ENCODE results near the gene DPM1.
A peak's percentile ranks its signal among the peaks of the same experiment; 100 is the strongest.

DPM1 gene

GRCh38 chr20:50895111-50895830, 63.1 kb downstream of the DPM1 start:
- Histone ChIP-seq H3K36me3 (ENCODE audit: control insufficient read depth in 1 of 2, insufficient read depth in 2 of 2, low read length in 2 of 2) (peaks cover 34 to 63% of the 10 kb centered on the region in 2 experiments), H4K91ac (ENCODE audit: low read depth, low read length) (no peak overlapping the region), H3K27me3 (ENCODE audit: insufficient read depth, low read length) (no peaks in the 10 kb centered on the region), H3K79me1 (ENCODE audit: low read length) (no peaks in the 10 kb centered on the region), H3K27ac (ENCODE audit: low read depth, low read length) (no peak overlapping the region), H3K23ac (ENCODE audit: low read length) (no peak overlapping the region), H2BK12ac (ENCODE audit: low read length) (no peak overlapping the region), H3K79me2 (ENCODE audit: control insufficient read depth, insufficient read depth, low read length, poor library complexity) (no peaks in the 10 kb centered on the region), H3K4ac (ENCODE audit: low read depth, low read length) (no peak overlapping the region), H3K18ac (ENCODE audit: low read length) (no peak overlapping the region), H2BK120ac (ENCODE audit: insufficient read depth, low read length, poor library complexity) (no peak overlapping the region), H3K4me1 (ENCODE audit: control insufficient read depth in 1 of 2, insufficient read depth in 2 of 2, low read length in 2 of 2) (no peaks in the 10 kb centered on the region), H4K8ac (ENCODE audit: low read depth, low read length) (no peak overlapping the region), H3K9ac (ENCODE audit: low read length) (no peak overlapping the region), H3K4me3 (ENCODE audit: low read depth, low read length) (no peak overlapping the region), H2AFZ (ENCODE audit: insufficient read depth, low read length, poor library complexity) (no peak overlapping the region), H2BK5ac (ENCODE audit: low read depth, low read length, poor library complexity) (no peak overlapping the region), H4K12ac (ENCODE audit: low read depth, low read length) (no peak overlapping the region), H3K9me3 (ENCODE audit: insufficient read depth, low read depth, low read length) (no peaks in the 10 kb centered on the region), H3K14ac (ENCODE audit: low read length) (no peak overlapping the region), H3K4me2 (ENCODE audit: low read length) (no peak overlapping the region), H2AK5ac (ENCODE audit: low read length) (no peak overlapping the region)
- no peak for DNase-seq
- WGBS (ENCODE audit: extremely low coverage, insufficient coverage, insufficient read length), result no CpG with 5 or more reads among the region's 8 CpGs

DNA sequence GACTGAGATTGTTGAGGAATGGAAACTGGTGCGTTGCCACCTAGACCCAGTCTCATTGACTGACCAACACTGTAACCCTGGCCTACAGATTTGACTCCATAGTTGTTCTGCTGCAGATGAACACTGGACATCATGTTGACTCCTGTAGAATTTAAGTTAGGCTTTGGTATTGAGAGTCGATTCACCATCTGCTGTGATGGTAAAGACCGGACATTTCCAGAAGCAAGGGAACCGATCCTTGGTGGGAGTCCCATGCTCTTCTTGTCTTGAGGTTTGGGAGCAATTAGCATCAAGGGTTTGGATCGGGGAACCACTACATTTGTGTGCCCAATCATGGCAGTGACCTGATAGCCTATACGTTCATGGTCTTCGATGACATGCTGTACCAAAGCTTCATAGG, 64.7 kb downstream of the DPM1 start:
- no CpG with 5 or more reads among the region's 7 CpGs for WGBS (ENCODE audit: extremely low coverage, insufficient coverage, insufficient read length)
- H3K14ac ChIP-seq (ENCODE audit: low read length), result no peak overlapping the region
- no peak overlapping the region for H3K18ac ChIP-seq (ENCODE audit: low read length)
- no peaks in the 10 kb centered on the region for H3K79me2 ChIP-seq (ENCODE audit: control insufficient read depth, insufficient read depth, low read length, poor library complexity)
- H4K12ac ChIP-seq (ENCODE audit: low read depth, low read length), result no peak overlapping the region
- H4K8ac ChIP-seq (ENCODE audit: low read depth, low read length), result no peak overlapping the region
- no peaks in the 10 kb centered on the region for H3K79me1 ChIP-seq (ENCODE audit: low read length)
- peak overlapping the region; percentile 6 for H3K4ac ChIP-seq (ENCODE audit: low read depth, low read length)
- peaks cover 31 to 69% of the 10 kb centered on the region in 2 experiments for H3K36me3 ChIP-seq (ENCODE audit: control insufficient read depth in 1 of 2, insufficient read depth in 2 of 2, low read length in 2 of 2)
- H3K4me2 ChIP-seq (ENCODE audit: low read length), result no peak overlapping the region
- H3K27ac ChIP-seq (ENCODE audit: low read depth, low read length), result no peak overlapping the region
- no peaks in the 10 kb centered on the region for H3K27me3 ChIP-seq (ENCODE audit: insufficient read depth, low read length)
- H3K9ac ChIP-seq (ENCODE audit: low read length), result no peak overlapping the region
- no peak overlapping the region for H3K23ac ChIP-seq (ENCODE audit: low read length)
- H2AK5ac ChIP-seq (ENCODE audit: low read length), result no peak overlapping the region
- H3K9me3 ChIP-seq (ENCODE audit: insufficient read depth, low read depth, low read length), result no peaks in the 10 kb centered on the region
- no peak overlapping the region for H2BK5ac ChIP-seq (ENCODE audit: low read depth, low read length, poor library complexity)
- no peak overlapping the region for H2AFZ ChIP-seq (ENCODE audit: insufficient read depth, low read length, poor library complexity)
- H2BK120ac ChIP-seq (ENCODE audit: insufficient read depth, low read length, poor library complexity), result no peak overlapping the region
- no peak overlapping the region for H4K91ac ChIP-seq (ENCODE audit: low read depth, low read length)
- no peak for DNase-seq
- H3K4me1 ChIP-seq (ENCODE audit: control insufficient read depth in 1 of 2, insufficient read depth in 2 of 2, low read length in 2 of 2), result no peaks in the 10 kb centered on the region
- H2BK12ac ChIP-seq (ENCODE audit: low read length), result no peak overlapping the region
- H3K4me3 ChIP-seq (ENCODE audit: low read depth, low read length), result no peak overlapping the region

DNA sequence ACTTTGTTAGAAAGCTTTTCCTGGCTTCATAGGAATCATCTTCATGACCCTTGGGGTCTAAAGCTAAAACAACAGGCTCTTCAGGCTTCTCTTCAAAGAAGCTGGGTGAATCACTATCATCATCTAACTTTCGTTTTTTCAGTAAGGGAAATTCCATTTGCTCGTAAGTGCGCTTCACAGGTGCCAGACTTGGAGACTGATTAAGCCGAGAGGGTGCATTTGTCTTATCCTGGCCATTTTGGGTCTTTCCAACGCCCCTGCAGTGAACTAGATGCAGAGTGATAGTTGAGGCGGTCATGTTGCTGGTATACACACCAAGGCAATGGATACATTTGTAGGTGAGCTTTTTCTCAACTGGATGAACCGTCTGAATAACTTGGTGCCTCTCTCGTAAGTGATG, 65.9 kb downstream of the DPM1 start:
- Histone ChIP-seq H3K4me2 (ENCODE audit: low read length) (no peak overlapping the region), H4K8ac (ENCODE audit: low read depth, low read length) (no peak overlapping the region), H2AFZ (ENCODE audit: insufficient read depth, low read length, poor library complexity) (no peak overlapping the region), H3K36me3 (ENCODE audit: control insufficient read depth in 1 of 2, insufficient read depth in 2 of 2, low read length in 2 of 2) (peaks cover 31 to 61% of the 10 kb centered on the region in 2 experiments), H2BK12ac (ENCODE audit: low read length) (no peak overlapping the region), H2AK5ac (ENCODE audit: low read length) (no peak overlapping the region), H4K12ac (ENCODE audit: low read depth, low read length) (no peak overlapping the region), H3K79me2 (ENCODE audit: control insufficient read depth, insufficient read depth, low read length, poor library complexity) (no peaks in the 10 kb centered on the region), H3K9ac (ENCODE audit: low read length) (no peak overlapping the region), H3K27ac (ENCODE audit: low read depth, low read length) (no peak overlapping the region), H3K4ac (ENCODE audit: low read depth, low read length) (no peak overlapping the region), H3K9me3 (ENCODE audit: insufficient read depth, low read depth, low read length) (no peaks in the 10 kb centered on the region), H2BK120ac (ENCODE audit: insufficient read depth, low read length, poor library complexity) (no peak overlapping the region), H3K79me1 (ENCODE audit: low read length) (no peaks in the 10 kb centered on the region), H2BK5ac (ENCODE audit: low read depth, low read length, poor library complexity) (no peak overlapping the region), H3K18ac (ENCODE audit: low read length) (no peak overlapping the region), H3K27me3 (ENCODE audit: insufficient read depth, low read length) (no peaks in the 10 kb centered on the region), H3K4me1 (ENCODE audit: control insufficient read depth in 1 of 2, insufficient read depth in 2 of 2, low read length in 2 of 2) (no peaks in the 10 kb centered on the region), H3K14ac (ENCODE audit: low read length) (no peak overlapping the region), H3K23ac (ENCODE audit: low read length) (no peak overlapping the region), H4K91ac (ENCODE audit: low read depth, low read length) (no peak overlapping the region), H3K4me3 (ENCODE audit: low read depth, low read length) (no peak overlapping the region)
- no CpG with 5 or more reads among the region's 8 CpGs for WGBS (ENCODE audit: extremely low coverage, insufficient coverage, insufficient read length)
- no peak for DNase-seq

- peaks cover 27 to 52% of the 10 kb centered on the region in 2 experiments for H3K36me3 ChIP-seq (ENCODE audit: control insufficient read depth in 1 of 2, insufficient read depth in 2 of 2, low read length in 2 of 2)
- H3K27ac ChIP-seq (ENCODE audit: low read depth, low read length), result no peak overlapping the region
- no peak overlapping the region for H3K23ac ChIP-seq (ENCODE audit: low read length)
- no peaks in the 10 kb centered on the region for H3K79me2 ChIP-seq (ENCODE audit: control insufficient read depth, insufficient read depth, low read length, poor library complexity)
- no peak overlapping the region for H3K14ac ChIP-seq (ENCODE audit: low read length)
- no peak overlapping the region for H2AK5ac ChIP-seq (ENCODE audit: low read length)
- H3K4me2 ChIP-seq (ENCODE audit: low read length), result no peak overlapping the region
- H2BK12ac ChIP-seq (ENCODE audit: low read length), result no peak overlapping the region
- no peaks in the 10 kb centered on the region for H3K4me1 ChIP-seq (ENCODE audit: control insufficient read depth in 1 of 2, insufficient read depth in 2 of 2, low read length in 2 of 2)
- no CpG with 5 or more reads among the region's 5 CpGs for WGBS (ENCODE audit: extremely low coverage, insufficient coverage, insufficient read length)
- no peak overlapping the region for H2BK120ac ChIP-seq (ENCODE audit: insufficient read depth, low read length, poor library complexity)
- no peak overlapping the region for H3K4me3 ChIP-seq (ENCODE audit: low read depth, low read length)
- H3K9me3 ChIP-seq (ENCODE audit: insufficient read depth, low read depth, low read length), result no peaks in the 10 kb centered on the region
- no peak overlapping the region for H2BK5ac ChIP-seq (ENCODE audit: low read depth, low read length, poor library complexity)
- no peaks in the 10 kb centered on the region for H3K79me1 ChIP-seq (ENCODE audit: low read length)
- no peaks in the 10 kb centered on the region for H3K27me3 ChIP-seq (ENCODE audit: insufficient read depth, low read length)
- H3K18ac ChIP-seq (ENCODE audit: low read length), result no peak overlapping the region
- DNase-seq, result no peak
- no peak overlapping the region for H4K91ac ChIP-seq (ENCODE audit: low read depth, low read length)
- no peak overlapping the region for H4K12ac ChIP-seq (ENCODE audit: low read depth, low read length)
- no peak overlapping the region for H4K8ac ChIP-seq (ENCODE audit: low read depth, low read length)
- H3K9ac ChIP-seq (ENCODE audit: low read length), result no peak overlapping the region
- no peak overlapping the region for H3K4ac ChIP-seq (ENCODE audit: low read depth, low read length)
- no peak overlapping the region for H2AFZ ChIP-seq (ENCODE audit: insufficient read depth, low read length, poor library complexity)
Measured at GRCh38 chr20:50891138-50891537, 67.2 kb downstream of the DPM1 start.

Data from trophoblast cell (in vitro differentiated cells and primary cell).